Stomach (tissue), 4 donors: ENCODE data around the gene OR52I1.

Source experiments
- CTCF ChIP-seq, 7 experiments: fragments of 450-650 bp in 4 of 7; fragments of 200-600 bp in 3 of 7; sonication (generic) in 3 of 7; IDR thresholded peaks; one replicate each; pipeline ENCODE4 v1.5.1; 2016 to 2019; ENCODE audit warnings: antibody characterized with exemption in 7 of 7, control low read depth in 2 of 7, mild to moderate bottlenecking in 1 of 7
- POLR2AphosphoS5 ChIP-seq, 3 donors: sonication (generic); formaldehyde crosslinking; IDR thresholded peaks; one replicate each; pipeline ENCODE4 v1.6.1; 2016; ENCODE audit warnings: antibody characterized with exemption in 3 of 3

- TF ChIP-seq CTCF (IDR thresholded peaks at IDR 0.05): no peak
- TF ChIP-seq POLR2AphosphoS5 (IDR thresholded peaks at IDR 0.05): no peak
These were observed 50.4 kb downstream of the OR52I1 start for GRCh38 chr11:4644233-4644632.
